ENCODE data around the gene SFR1.
A peak's percentile ranks its signal among the peaks of the same experiment; 100 is the strongest.

SFR1 gene

DNA sequence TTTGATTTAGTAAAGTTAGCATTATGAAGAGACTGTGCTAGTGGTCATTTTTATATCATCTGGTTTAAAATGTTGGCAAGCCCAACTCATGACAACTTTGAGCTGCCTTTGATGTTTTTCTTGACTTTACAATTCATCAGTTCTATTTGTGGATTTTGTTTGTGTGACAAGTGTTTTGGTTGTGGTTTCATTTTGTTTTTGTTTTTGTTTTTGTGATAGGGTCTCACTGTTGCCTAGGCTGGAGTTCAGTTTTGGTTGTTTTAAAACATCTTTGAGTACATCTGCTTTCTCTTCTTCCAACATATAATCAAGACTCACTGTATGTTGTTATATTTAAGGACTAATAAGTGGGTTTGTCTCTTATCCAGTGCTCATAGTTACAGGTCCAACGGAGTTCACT is 17.6 kb upstream of the SFR1 start:
- no peak overlapping the region for H3K27ac ChIP-seq
- TF ChIP-seq, protein P1, sequence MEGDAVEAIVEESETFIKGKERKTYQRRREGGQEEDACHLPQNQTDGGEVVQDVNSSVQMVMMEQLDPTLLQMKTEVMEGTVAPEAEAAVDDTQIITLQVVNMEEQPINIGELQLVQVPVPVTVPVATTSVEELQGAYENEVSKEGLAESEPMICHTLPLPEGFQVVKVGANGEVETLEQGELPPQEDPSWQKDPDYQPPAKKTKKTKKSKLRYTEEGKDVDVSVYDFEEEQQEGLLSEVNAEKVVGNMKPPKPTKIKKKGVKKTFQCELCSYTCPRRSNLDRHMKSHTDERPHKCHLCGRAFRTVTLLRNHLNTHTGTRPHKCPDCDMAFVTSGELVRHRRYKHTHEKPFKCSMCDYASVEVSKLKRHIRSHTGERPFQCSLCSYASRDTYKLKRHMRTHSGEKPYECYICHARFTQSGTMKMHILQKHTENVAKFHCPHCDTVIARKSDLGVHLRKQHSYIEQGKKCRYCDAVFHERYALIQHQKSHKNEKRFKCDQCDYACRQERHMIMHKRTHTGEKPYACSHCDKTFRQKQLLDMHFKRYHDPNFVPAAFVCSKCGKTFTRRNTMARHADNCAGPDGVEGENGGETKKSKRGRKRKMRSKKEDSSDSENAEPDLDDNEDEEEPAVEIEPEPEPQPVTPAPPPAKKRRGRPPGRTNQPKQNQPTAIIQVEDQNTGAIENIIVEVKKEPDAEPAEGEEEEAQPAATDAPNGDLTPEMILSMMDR (conservative IDR thresholded peaks at IDR 0.05), result no peak

GRCh38 chr10:104104926-104105325 is 17.0 kb upstream of the SFR1 start:
- TF ChIP-seq, protein P1 (conservative IDR thresholded peaks at IDR 0.05), result no peak
- no peak overlapping the region for H3K27ac ChIP-seq

DNA sequence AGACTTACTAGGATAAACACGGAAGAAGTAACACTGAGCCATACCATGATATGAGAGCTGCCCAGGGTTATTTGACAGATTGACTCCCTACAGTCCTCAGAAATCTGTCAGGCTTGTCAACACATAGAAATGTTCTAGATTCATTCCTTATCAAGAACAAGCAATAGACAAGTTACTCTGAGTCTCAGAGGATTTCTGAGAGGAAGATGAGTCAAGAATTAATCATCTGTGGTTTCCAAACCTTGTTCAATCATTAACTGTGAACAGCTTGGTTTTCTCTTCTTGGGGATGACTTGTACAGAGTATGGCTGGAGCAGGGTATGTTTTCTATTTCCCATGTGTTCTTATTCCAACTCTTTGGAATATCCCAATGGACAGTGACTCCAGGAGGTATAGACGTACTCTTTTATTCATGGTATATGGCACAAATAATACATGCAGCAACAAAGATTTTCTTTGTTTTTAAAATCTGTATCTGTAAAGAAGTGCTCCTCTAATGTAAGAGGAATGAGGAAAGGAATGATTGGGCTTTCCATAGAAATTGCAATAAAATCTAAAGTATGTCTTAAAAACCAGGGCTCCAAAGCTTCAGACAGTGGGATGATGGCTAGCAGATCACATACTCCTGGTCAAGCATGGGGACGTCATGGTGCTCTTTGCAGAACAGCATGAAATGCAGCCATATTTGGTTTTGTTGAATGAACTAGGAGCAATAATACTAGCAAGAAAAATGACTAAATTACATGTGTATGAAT is 11.9 kb upstream of the SFR1 start:
- TF ChIP-seq, protein P1 (conservative IDR thresholded peaks at IDR 0.05), result no peak
- no peak overlapping the region for H3K27ac ChIP-seq

DNA sequence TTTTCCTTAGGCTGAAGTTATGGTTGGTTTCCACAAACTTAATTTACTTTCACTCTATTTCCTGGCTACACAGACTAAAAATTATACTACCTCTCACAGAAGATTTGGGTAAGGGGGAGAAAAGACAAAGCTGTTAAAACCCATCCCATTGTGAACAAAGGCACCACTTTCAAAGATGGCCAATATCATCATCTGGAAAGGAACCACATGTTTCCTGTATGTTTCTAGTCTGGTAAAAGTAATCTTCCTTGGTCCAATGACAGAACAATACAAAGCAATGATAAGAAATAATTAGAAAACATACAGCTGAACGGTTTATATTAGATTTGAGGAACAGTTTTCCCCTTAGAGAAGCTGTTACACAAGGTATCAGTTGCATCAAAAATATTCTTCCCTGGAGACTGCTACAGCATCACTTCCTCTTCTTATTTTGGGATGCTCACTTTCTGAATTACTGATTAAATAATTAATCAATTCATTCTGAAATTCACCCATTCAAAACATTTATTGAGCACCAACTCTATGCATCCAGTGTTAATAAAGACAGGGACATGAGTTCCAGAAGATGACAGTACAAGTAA is 8.5 kb upstream of the SFR1 start:
- H3K27ac ChIP-seq, result no peak overlapping the region
- TF ChIP-seq, protein P1 (conservative IDR thresholded peaks at IDR 0.05), result no peak

DNA sequence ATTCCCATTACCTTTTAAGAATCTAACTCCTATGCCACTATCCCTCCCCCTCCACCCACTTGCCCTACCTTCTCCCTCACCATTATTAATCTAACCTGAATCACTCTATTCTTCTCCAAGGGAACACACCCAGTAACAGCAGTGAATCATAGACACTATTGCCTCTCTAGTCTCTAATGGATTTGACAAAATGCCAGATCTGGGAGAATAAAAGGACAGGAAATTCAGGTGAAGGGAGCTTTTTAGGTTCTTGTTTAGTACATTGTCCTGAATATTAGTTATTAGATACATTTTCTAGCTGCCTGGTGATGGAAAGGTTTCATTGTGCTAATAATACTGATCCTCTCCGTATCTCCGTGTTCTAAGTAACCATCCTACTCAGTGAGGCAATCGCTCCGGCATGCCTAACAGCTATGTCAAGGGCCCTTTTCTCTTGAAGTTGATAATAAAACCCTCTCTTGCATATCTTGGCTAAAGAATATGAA is 4.1 kb upstream of the SFR1 start:
- no peak overlapping the region for H3K27ac ChIP-seq
- TF ChIP-seq, protein P1 (conservative IDR thresholded peaks at IDR 0.05), result no peak

GRCh38 chr10:104119996-104120395 is 2.0 kb upstream of the SFR1 start:
- H3K27ac ChIP-seq, result no peak overlapping the region
- TF ChIP-seq, protein P1 (conservative IDR thresholded peaks at IDR 0.05), result no peak

- TF ChIP-seq, protein P1 (conservative IDR thresholded peaks at IDR 0.05), result no peak
- peak overlapping the region; percentile 89 for H3K27ac ChIP-seq
Measured at GRCh38 chr10:104120512-104120902, 1.5 kb upstream of the SFR1 start.

Data from VCaP (cell line).